CD4-positive, alpha-beta memory T cell (primary cell): Measurements from ENCODE around the gene FAM234B. TPM values are rescaled to one million over a fixed set of nuclear protein-coding genes. Genes with fewer than 3 reads are reported as not detected.

ENCODE experiments used
- CTCF ChIA-PET: fragments of 350-600 bp; sonication (Branson Sonifier 250); formaldehyde crosslinking; loops from one replicate; lab custom pipeline; 2021; ENCODE audit warnings: inconsistent platforms; ENCODE audit not compliant: partially characterized antibody; lab: Charles Lee
- POLR2A ChIA-PET: fragments of 350-600 bp; sonication (Branson Sonifier 250); formaldehyde crosslinking; loops from one replicate; lab custom pipeline; 2021; ENCODE audit not compliant: partially characterized antibody; lab: Charles Lee
- DNase-seq, 5 donors: peaks; one replicate each; pipeline versions ENCODE4 v3.0.0 to v3.0.0-alpha.2; 2020 to 2022; ENCODE audit warnings: mixed read lengths in 1 of 5
- H3K27ac ChIP-seq: one replicate; pipeline ENCODE4 v1.7.0; 2013; ENCODE audit warnings: low read depth, low read length
- H3K27me3 ChIP-seq: 2 replicates; pipeline ENCODE4 v1.7.0; 2013; ENCODE audit warnings: mild to moderate bottlenecking, low read length, moderate library complexity; ENCODE audit not compliant: insufficient read depth
- H3K36me3 ChIP-seq: 2 replicates; pipeline ENCODE4 v1.7.0; 2013; ENCODE audit warnings: mild to moderate bottlenecking, low read length, moderate library complexity; ENCODE audit not compliant: insufficient read depth
- H3K4me1 ChIP-seq: 2 replicates; pipeline ENCODE4 v1.7.0; 2013; ENCODE audit warnings: mild to moderate bottlenecking, low read length, moderate library complexity; ENCODE audit not compliant: insufficient read depth
- H3K4me3 ChIP-seq, 2 donors: one replicate each; pipeline ENCODE4 v1.7.0; 2013; ENCODE audit warnings: low read length in 2 of 2, mild to moderate bottlenecking in 1 of 2
- H3K9me3 ChIP-seq, 2 donors: one replicate each; pipeline ENCODE4 v1.7.0; 2013; ENCODE audit warnings: low read length in 2 of 2, control low read depth in 1 of 2; ENCODE audit not compliant: control insufficient read depth in 1 of 2
- H3K27ac Mint-ChIP-seq, 7 donors: one replicate each; pipeline ENCODE4 v1.8.0; 2020 to 2021; ENCODE audit warnings: mixed read lengths in 7 of 7, mild to moderate bottlenecking in 6 of 7, inconsistent platforms in 3 of 7, moderate library complexity in 3 of 7
- H3K27me3 Mint-ChIP-seq, 2 donors: one replicate each; pipeline ENCODE4 v1.8.0; 2020 to 2021; ENCODE audit warnings: mixed read lengths in 2 of 2
- H3K36me3 Mint-ChIP-seq, 2 donors: one replicate each; pipeline ENCODE4 v1.8.0; 2020 to 2021; ENCODE audit warnings: mixed read lengths in 2 of 2, inconsistent platforms in 1 of 2, mild to moderate bottlenecking in 1 of 2
- H3K4me1 Mint-ChIP-seq, 4 donors: one replicate each; pipeline ENCODE4 v1.8.0; 2020 to 2021; ENCODE audit warnings: mixed read lengths in 4 of 4, mild to moderate bottlenecking in 1 of 4
- H3K4me3 Mint-ChIP-seq, 8 donors: one replicate each; pipeline ENCODE4 v1.8.0; 2020 to 2021; ENCODE audit warnings: mixed read lengths in 8 of 8, mild to moderate bottlenecking in 7 of 8, moderate library complexity in 6 of 8, inconsistent platforms in 3 of 8
- H3K9me3 Mint-ChIP-seq, 8 donors: one replicate each; pipeline ENCODE4 v1.8.0; 2020 to 2021; ENCODE audit warnings: mixed read lengths in 8 of 8, mild to moderate bottlenecking in 5 of 8, inconsistent platforms in 3 of 8, moderate library complexity in 1 of 8
- intact Hi-C: fragments of 100-400 bp; cut with micrococcal nuclease; formaldehyde crosslinking; loops from one replicate; pipeline ENCODE4 v1.15.1; 2023
- polyA plus RNA-seq, 2 donors: library from polyadenylated mRNA; unstranded; fragments of 300-500 nt; fragmentation: Illumina TruSeq; gene quantifications; one replicate each; pipeline ENCODE4 v1.2.3, GENCODE V29; 2021
- total RNA-seq, 2 experiments: library from RNA; stranded (reverse); gene quantifications; one replicate each; pipeline ENCODE4 v1.2.3, GENCODE V29; 2021

The FAM234B gene
- total and polyA plus RNA-seq, 4 experiments from 2014 or later: 2.6 to 4.0 (median 3.3) TPM

GRCh38 chr12:13125996-13126395, 81.8 kb downstream of the FAM234B start:
- intact Hi-C loops: no loop called here
- Histone ChIP-seq H3K27me3 (peaks cover 6% of the 10 kb centered on the region), H3K9me3 (no peaks in the 10 kb centered on the region), H3K4me3 (no peak overlapping the region), H3K27ac (no peak overlapping the region), H3K36me3 (no peaks in the 10 kb centered on the region), H3K4me1 (no peaks in the 10 kb centered on the region)
- H3K4me1 Mint-ChIP-seq: no peaks in the 10 kb centered on the region
- CTCF ChIA-PET: interaction anchor here (1.0 kb wide), 1 partner anchor 86 kb away, joined by 3 read pairs; no protein-coding TSS in a partner anchor
- POLR2A ChIA-PET: no interaction called here
- no peak overlapping the region for H3K4me3 Mint-ChIP-seq
- no peaks in the 10 kb centered on the region for H3K36me3 Mint-ChIP-seq
- no peaks in the 10 kb centered on the region for H3K9me3 Mint-ChIP-seq
- no peak for DNase-seq
- H3K27ac Mint-ChIP-seq: no peak overlapping the region
- H3K27me3 Mint-ChIP-seq: peaks cover 1 to 6% of the 10 kb centered on the region in 2 donors

- Histone ChIP-seq H3K9me3 (no peaks in the 10 kb centered on the region), H3K4me1 (no peaks in the 10 kb centered on the region), H3K27me3 (peaks cover 6% of the 10 kb centered on the region), H3K36me3 (no peaks in the 10 kb centered on the region), H3K4me3 (no peak overlapping the region), H3K27ac (no peak overlapping the region)
- Mint-ChIP-seq H3K9me3 (no peaks in the 10 kb centered on the region), H3K4me3 (no peak overlapping the region), H3K4me1 (no peaks in the 10 kb centered on the region), H3K36me3 (no peaks in the 10 kb centered on the region), H3K27me3 (peaks cover 1 to 7% of the 10 kb centered on the region in 2 donors), H3K27ac (no peak overlapping the region)
- POLR2A ChIA-PET: no interaction called here
- CTCF ChIA-PET: interaction anchor here (1.0 kb wide), 1 partner anchor 85 kb away, joined by 3 read pairs; no protein-coding TSS in a partner anchor
- intact Hi-C loops: no loop called here
- DNase-seq: no peak
These were observed 82.3 kb downstream of the FAM234B start for GRCh38 chr12:13126494-13126893.

- no peak overlapping the region for H3K4me3 Mint-ChIP-seq
- H3K27me3 Mint-ChIP-seq: peaks cover 3 to 11% of the 10 kb centered on the region in 2 donors
- no peaks in the 10 kb centered on the region for H3K36me3 Mint-ChIP-seq
- H3K9me3 Mint-ChIP-seq: no peaks in the 10 kb centered on the region
- H3K27ac Mint-ChIP-seq: no peak overlapping the region
- no peaks in the 10 kb centered on the region for H3K4me1 ChIP-seq
- no peak overlapping the region for H3K4me3 ChIP-seq
- POLR2A ChIA-PET: no interaction called here
- no peaks in the 10 kb centered on the region for H3K9me3 ChIP-seq
- no peak overlapping the region for H3K27ac ChIP-seq
- intact Hi-C loops: no loop called here
- H3K27me3 ChIP-seq: peaks cover 6% of the 10 kb centered on the region
- no peaks in the 10 kb centered on the region for H3K4me1 Mint-ChIP-seq
- no peaks in the 10 kb centered on the region for H3K36me3 ChIP-seq
- CTCF ChIA-PET: no interaction called here
- DNase-seq: no peak
These were observed 83.3 kb downstream of the FAM234B start for GRCh38 chr12:13127444-13127843.

- H3K4me1 Mint-ChIP-seq: no peaks in the 10 kb centered on the region
- no peaks in the 10 kb centered on the region for H3K9me3 Mint-ChIP-seq
- H3K36me3 Mint-ChIP-seq: no peaks in the 10 kb centered on the region
- no peaks in the 10 kb centered on the region for H3K4me1 ChIP-seq
- ChIA-PET POLR2A (no interaction called here), CTCF (no interaction called here)
- DNase-seq: no peak
- H3K27me3 ChIP-seq: peaks cover 6% of the 10 kb centered on the region
- H3K9me3 ChIP-seq: no peaks in the 10 kb centered on the region
- intact Hi-C loops: no loop called here
- peak overlapping the region in 1 of 8 donors; percentile 3 for H3K4me3 Mint-ChIP-seq
- H3K27ac Mint-ChIP-seq: no peak overlapping the region
- H3K27me3 Mint-ChIP-seq: peaks cover 3 to 11% of the 10 kb centered on the region in 2 donors
- H3K36me3 ChIP-seq: no peaks in the 10 kb centered on the region
- no peak overlapping the region for H3K27ac ChIP-seq
- H3K4me3 ChIP-seq: no peak overlapping the region
These were observed 84.2 kb downstream of the FAM234B start for GRCh38 chr12:13128291-13128965.

GRCh38 chr12:13130981-13131380, 86.8 kb downstream of the FAM234B start:
- H3K27ac Mint-ChIP-seq: no peak overlapping the region
- H3K4me3 Mint-ChIP-seq: no peak overlapping the region
- peaks cover 6% of the 10 kb centered on the region for H3K27me3 ChIP-seq
- ChIA-PET POLR2A (no interaction called here), CTCF (no interaction called here)
- H3K4me1 Mint-ChIP-seq: no peaks in the 10 kb centered on the region
- H3K27me3 Mint-ChIP-seq: peaks cover 3 to 11% of the 10 kb centered on the region in 2 donors
- no peaks in the 10 kb centered on the region for H3K36me3 Mint-ChIP-seq
- H3K9me3 Mint-ChIP-seq: no peaks in the 10 kb centered on the region
- H3K27ac ChIP-seq: no peak overlapping the region
- DNase-seq: no peak
- H3K4me3 ChIP-seq: no peak overlapping the region
- H3K36me3 ChIP-seq: no peaks in the 10 kb centered on the region
- H3K4me1 ChIP-seq: no peaks in the 10 kb centered on the region
- no peaks in the 10 kb centered on the region for H3K9me3 ChIP-seq
- intact Hi-C loops: no loop called here

Other genes with a start within 250 kb of the FAM234B start
- gene DDX47, start 231.0 kb upstream of the FAM234B start, total RNA-seq: 10 to 100 TPM; 66.5 to 66.6 TPM
- gene DDX47, start 231.0 kb upstream of the FAM234B start, polyA plus RNA-seq: 10 to 100 TPM; 71.2 to 74.9 TPM
- gene GPRC5A, start 152.8 kb upstream of the FAM234B start, total RNA-seq: not detected
- gene GPRC5A, start 152.8 kb upstream of the FAM234B start, polyA plus RNA-seq: under 1 TPM in 1 of 2 donors, not detected in 1; 0.14 TPM
- not detected for gene GPRC5D, start 92.2 kb upstream of the FAM234B start, total RNA-seq
- gene GPRC5D, start 92.2 kb upstream of the FAM234B start, polyA plus RNA-seq: under 1 TPM in 1 of 2 donors, not detected in 1; 0.71 TPM
- gene HEBP1, start 44.1 kb upstream of the FAM234B start, total RNA-seq: 10 to 100 TPM; 11.3 to 13.9 TPM
- 10 to 100 TPM; 15.3 to 23.0 TPM for gene HEBP1, start 44.1 kb upstream of the FAM234B start, polyA plus RNA-seq
- not detected for gene GSG1, start 59.3 kb downstream of the FAM234B start, total RNA-seq
- gene GSG1, start 59.3 kb downstream of the FAM234B start, polyA plus RNA-seq: under 1 TPM in 1 of 2 donors, not detected in 1; 0.07 TPM
- 1 to 10 TPM; 4.5 to 5.8 TPM for gene EMP1, start 152.3 kb downstream of the FAM234B start, total RNA-seq
- 1 to 10 TPM in 1 of 2 donors, under 1 TPM in 1; 0.50 to 1.8 TPM for gene EMP1, start 152.3 kb downstream of the FAM234B start, polyA plus RNA-seq